HCT116 (cell line): ENCODE data around the gene OR5F1.

Experiments used
- CEBPB ChIP-seq: IDR thresholded peaks from 2 replicates; pipeline ENCODE4 v1.6.1; 2012; ENCODE audit warnings: low read depth
- EGR1 ChIP-seq: IDR thresholded peaks from 2 replicates; pipeline ENCODE4 v1.6.1; 2012; ENCODE audit warnings: low read depth
- ELF1 ChIP-seq: IDR thresholded peaks from 2 replicates; pipeline ENCODE4 v1.6.1; 2012; ENCODE audit warnings: low read depth, borderline replicate concordance
- EZH2 ChIP-seq: fragments of 200-600 bp; sonication (generic); IDR thresholded peaks from 2 replicates; pipeline ENCODE4 v1.6.1; 2017; ENCODE audit warnings: antibody characterized with exemption, mixed run types
- EZH2phosphoT487 ChIP-seq: fragments of 200-600 bp; IDR thresholded peaks from 2 replicates; pipeline ENCODE4 v1.6.1; 2018; ENCODE audit warnings: antibody characterized with exemption, borderline replicate concordance
- FOSL1 ChIP-seq: IDR thresholded peaks from 2 replicates; pipeline ENCODE4 v1.6.1; 2012; ENCODE audit warnings: low read depth
- POLR2A ChIP-seq: IDR thresholded peaks from 2 replicates; pipeline ENCODE4 v1.7.0; 2011; ENCODE audit warnings: borderline replicate concordance; ENCODE audit not compliant: insufficient read depth, insufficient read length; ENCODE audit errors: extremely low read depth
- POLR2AphosphoS5 ChIP-seq: IDR thresholded peaks from 2 replicates; pipeline ENCODE4 v1.6.1; 2011; ENCODE audit warnings: mild to moderate bottlenecking, low read depth, low read length, moderate library complexity
- REST ChIP-seq: IDR thresholded peaks from 2 replicates; pipeline ENCODE4 v1.6.1; 2012; ENCODE audit warnings: low read depth
- YY1 ChIP-seq: IDR thresholded peaks from 2 replicates; pipeline ENCODE4 v1.6.1; 2011; ENCODE audit warnings: low read length, low read depth, moderate library complexity, mild to moderate bottlenecking; ENCODE audit not compliant: insufficient replicate concordance; ENCODE audit errors: extremely low read depth
- ZFX ChIP-seq: fragments of 450-650 bp; IDR thresholded peaks from 2 replicates; pipeline ENCODE4 v1.6.1; 2017
- TF ChIP-seq, protein P1 (sequence below), 3 experiments: fragments of 200-600 bp in 1 of 3; sonication (generic) in 1 of 3; IDR thresholded peaks in 2 of 3; conservative IDR thresholded peaks in 1 of 3; 2 replicates each; pipeline ENCODE4 v1.5.1; 2012 to 2017; ENCODE audit warnings: low read depth in 2 of 3, low read length in 2 of 3, antibody characterized with exemption in 1 of 3, borderline replicate concordance in 1 of 3, control low read depth in 1 of 3, mild to moderate bottlenecking in 1 of 3, mixed read lengths in 1 of 3, mixed run types in 1 of 3, moderate library complexity in 1 of 3; ENCODE audit not compliant: insufficient read depth in 1 of 3
- TF ChIP-seq, protein P2 (sequence below): IDR thresholded peaks from 2 replicates; pipeline ENCODE4 v1.6.1; 2012
- TF ChIP-seq, protein P3 (sequence below): IDR thresholded peaks from 2 replicates; pipeline ENCODE4 v1.6.1; 2012

- TF ChIP-seq POLR2A = no peak
- no peak for TF ChIP-seq FOSL1
- TF ChIP-seq, protein P1, sequence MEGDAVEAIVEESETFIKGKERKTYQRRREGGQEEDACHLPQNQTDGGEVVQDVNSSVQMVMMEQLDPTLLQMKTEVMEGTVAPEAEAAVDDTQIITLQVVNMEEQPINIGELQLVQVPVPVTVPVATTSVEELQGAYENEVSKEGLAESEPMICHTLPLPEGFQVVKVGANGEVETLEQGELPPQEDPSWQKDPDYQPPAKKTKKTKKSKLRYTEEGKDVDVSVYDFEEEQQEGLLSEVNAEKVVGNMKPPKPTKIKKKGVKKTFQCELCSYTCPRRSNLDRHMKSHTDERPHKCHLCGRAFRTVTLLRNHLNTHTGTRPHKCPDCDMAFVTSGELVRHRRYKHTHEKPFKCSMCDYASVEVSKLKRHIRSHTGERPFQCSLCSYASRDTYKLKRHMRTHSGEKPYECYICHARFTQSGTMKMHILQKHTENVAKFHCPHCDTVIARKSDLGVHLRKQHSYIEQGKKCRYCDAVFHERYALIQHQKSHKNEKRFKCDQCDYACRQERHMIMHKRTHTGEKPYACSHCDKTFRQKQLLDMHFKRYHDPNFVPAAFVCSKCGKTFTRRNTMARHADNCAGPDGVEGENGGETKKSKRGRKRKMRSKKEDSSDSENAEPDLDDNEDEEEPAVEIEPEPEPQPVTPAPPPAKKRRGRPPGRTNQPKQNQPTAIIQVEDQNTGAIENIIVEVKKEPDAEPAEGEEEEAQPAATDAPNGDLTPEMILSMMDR (IDR thresholded peaks at IDR 0.05 in 2 of 3, conservative IDR thresholded peaks at IDR 0.05 in 1 of 3; ENCODE audit: borderline replicate concordance in 1 of 3, insufficient read depth in 1 of 3, low read depth in 2 of 3, low read length in 2 of 3) = no peak
- no peak for TF ChIP-seq POLR2AphosphoS5
- TF ChIP-seq EGR1 = no peak
- no peak for TF ChIP-seq EZH2
- no peak for TF ChIP-seq REST
- TF ChIP-seq CEBPB = no peak
- TF ChIP-seq, protein P2, sequence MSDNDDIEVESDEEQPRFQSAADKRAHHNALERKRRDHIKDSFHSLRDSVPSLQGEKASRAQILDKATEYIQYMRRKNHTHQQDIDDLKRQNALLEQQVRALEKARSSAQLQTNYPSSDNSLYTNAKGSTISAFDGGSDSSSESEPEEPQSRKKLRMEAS = no peak
- TF ChIP-seq ELF1 = no peak
- TF ChIP-seq YY1 = no peak
- TF ChIP-seq ZFX = no peak
- TF ChIP-seq EZH2phosphoT487 = no peak
- TF ChIP-seq, protein P3, sequence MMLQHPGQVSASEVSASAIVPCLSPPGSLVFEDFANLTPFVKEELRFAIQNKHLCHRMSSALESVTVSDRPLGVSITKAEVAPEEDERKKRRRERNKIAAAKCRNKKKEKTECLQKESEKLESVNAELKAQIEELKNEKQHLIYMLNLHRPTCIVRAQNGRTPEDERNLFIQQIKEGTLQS = no peak
Measured at GRCh38 chr11:55969845-55970244, 24.6 kb downstream of the OR5F1 start, which contains the start of gene OR10AG1.
